HepG2 (cell line): ENCODE data around the gene SLC36A3. TPM values are rescaled to one million over a fixed set of nuclear protein-coding genes. Genes with fewer than 3 reads are reported as not detected.

Source experiments
- ATAC-seq: fragments of 200-7000 bp; cut with Tn5 transposase; 3 replicates; pipeline ENCODE4 v1.9.1; 2020; ENCODE audit warnings: mild to moderate bottlenecking, moderate library complexity
- BruUV-seq: library from RNA; stranded (reverse); fragments of 400-500 nt; replicated peaks from 2 replicates; lab custom pipeline; 2021; lab: Mats Ljungman, UMichigan
- CTCF ChIA-PET: fragments of 300-600 bp; formaldehyde crosslinking; extraction: SDS; loops from one replicate; lab custom pipeline; 2021; ENCODE audit warnings: low total read pairs, inconsistent platforms, low intra/inter-chr PET ratio; lab: Yijun Ruan, JAX
- POLR2A ChIA-PET: fragments of 350-600 bp; sonication (Branson Sonifier 250); formaldehyde crosslinking; loops from one replicate; lab custom pipeline; 2020; ENCODE audit warnings: antibody characterized with exemption, inconsistent platforms; lab: Yijun Ruan, JAX
- DNase-seq: peaks from one replicate; pipeline ENCODE4 v3.0.0-alpha.2; 2015; ENCODE audit warnings: low spot score
- FAIRE-seq: peaks from 3 replicates; lab custom pipeline; 2011; peaks lifted over from hg19 to GRCh38; lab: Jason Lieb, UNC
- H2AFZ ChIP-seq: one replicate; pipeline ENCODE4 v1.6.1; 2011; ENCODE audit warnings: low read length, inconsistent platforms
- H3K27ac ChIP-seq: fragments of 300-600 bp; 3 replicates; pipeline ENCODE4 v1.8.0; 2011; ENCODE audit warnings: mixed run types, mild to moderate bottlenecking, mixed read lengths, low read length, inconsistent platforms; ENCODE audit not compliant: insufficient read depth; ENCODE audit errors: extremely low read length
- H3K27me3 ChIP-seq, 2 experiments: fragments of 200-600 bp in 1 of 2; 2 replicates in 1 of 2; 3 replicates in 1 of 2; pipeline versions ENCODE4 v1.6.0 to v1.8.0; 2011; ENCODE audit warnings: low read length in 2 of 2, mild to moderate bottlenecking in 2 of 2, moderate library complexity in 2 of 2, inconsistent platforms in 1 of 2; ENCODE audit not compliant: insufficient read depth in 2 of 2, control insufficient read depth in 1 of 2
- H3K36me3 ChIP-seq, 2 experiments: fragments of 200-600 bp in 1 of 2; replicated peaks in 1 of 2; 2 replicates in 1 of 2; 3 replicates in 1 of 2; pipeline versions ENCODE4 v1.5.1 to v1.8.0; 2011; ENCODE audit warnings: low read length in 2 of 2, inconsistent platforms in 1 of 2; ENCODE audit not compliant: insufficient read depth in 2 of 2, control insufficient read depth in 1 of 2
- H3K4me1 ChIP-seq: 2 replicates; pipeline ENCODE4 v1.5.1; 2012; ENCODE audit warnings: low read length, inconsistent platforms; ENCODE audit not compliant: insufficient read depth
- H3K4me2 ChIP-seq: 2 replicates; pipeline ENCODE4 v1.6.0; 2011; ENCODE audit warnings: low read depth, low read length, inconsistent platforms
- H3K4me3 ChIP-seq, 3 experiments: fragments of 200-600 bp in 1 of 3; sonication (generic), shearing (Covaris generic) in 1 of 3; replicated peaks in 1 of 3; 2 replicates each; pipeline ENCODE4 v1.5.1; 2011 to 2016; ENCODE audit warnings: low read length in 3 of 3, inconsistent platforms in 2 of 3, low read depth in 2 of 3, mild to moderate bottlenecking in 2 of 3, control low read depth in 1 of 3, mixed read lengths in 1 of 3; ENCODE audit not compliant: insufficient read depth in 1 of 3
- H3K79me2 ChIP-seq: one replicate; pipeline ENCODE4 v1.6.1; 2011; ENCODE audit warnings: low read length, inconsistent platforms; ENCODE audit not compliant: insufficient read depth
- H3K9ac ChIP-seq: 2 replicates; pipeline ENCODE4 v1.6.0; 2011; ENCODE audit warnings: mild to moderate bottlenecking, low read depth, low read length, inconsistent platforms; ENCODE audit not compliant: insufficient read depth
- H3K9me3 ChIP-seq: 2 replicates; pipeline ENCODE4 v1.5.1; 2012; ENCODE audit warnings: mild to moderate bottlenecking, low read length
- H4K20me1 ChIP-seq: 2 replicates; pipeline ENCODE4 v1.6.0; 2011; ENCODE audit warnings: inconsistent platforms, mild to moderate bottlenecking, low read length, moderate library complexity; ENCODE audit not compliant: insufficient read depth
- BCL6 ChIP-seq: IDR thresholded peaks from 2 replicates; pipeline ENCODE4 v1.6.1; 2016; ENCODE audit warnings: missing genetic modification reagents, missing compliant biosample characterization
- CHD2 ChIP-seq: IDR thresholded peaks from 2 replicates; pipeline ENCODE4 v1.6.1; 2011; ENCODE audit warnings: low read depth, low read length, improper control_type of control experiment
- DDIT3 ChIP-seq: sonication (generic); formaldehyde crosslinking; IDR thresholded peaks from 2 replicates; pipeline ENCODE4 v1.4.0; 2020; ENCODE audit warnings: mild to moderate bottlenecking, missing genetic modification reagents
- ELK4 ChIP-seq: sonication (generic); formaldehyde crosslinking; IDR thresholded peaks from 2 replicates; pipeline ENCODE4 v1.9.0; 2021; ENCODE audit warnings: missing genetic modification reagents, borderline replicate concordance
- HNF4G ChIP-seq, 2 experiments: sonication (generic) in 1 of 2; formaldehyde crosslinking in 1 of 2; IDR thresholded peaks; 2 replicates each; pipeline versions ENCODE4 v1.4.0 to v1.6.1; 2011 to 2020; ENCODE audit warnings: borderline replicate concordance in 2 of 2, low read depth in 2 of 2, mild to moderate bottlenecking in 2 of 2, low read length in 1 of 2, missing genetic modification reagents in 1 of 2, moderate library complexity in 1 of 2
- HOMEZ ChIP-seq: IDR thresholded peaks from 2 replicates; pipeline ENCODE4 v1.6.1; 2016; ENCODE audit warnings: low read depth
- PHF5A ChIP-seq: IDR thresholded peaks from one replicate; pipeline ENCODE4 v1.6.1; 2018; ENCODE audit warnings: low read depth, missing genetic modification reagents; ENCODE audit not compliant: unreplicated experiment
- PHF8 ChIP-seq: sonication (generic); formaldehyde crosslinking; IDR thresholded peaks from 2 replicates; pipeline ENCODE4 v1.5.0; 2020; ENCODE audit warnings: missing genetic modification reagents
- RNF219 ChIP-seq: sonication (generic); formaldehyde crosslinking; IDR thresholded peaks from 2 replicates; pipeline ENCODE4 v1.5.0; 2020; ENCODE audit warnings: mild to moderate bottlenecking, missing genetic modification reagents
- SOX6 ChIP-seq, 2 experiments: fragments of 450-650 bp in 1 of 2; sonication (generic) in 1 of 2; formaldehyde crosslinking in 1 of 2; IDR thresholded peaks; 2 replicates each; pipeline versions ENCODE4 v1.4.0 to v1.6.1; 2017 to 2020; ENCODE audit warnings: antibody characterized with exemption in 1 of 2, mild to moderate bottlenecking in 1 of 2, missing genetic modification reagents in 1 of 2
- TBL1XR1 ChIP-seq: fragments of 150-350 bp; IDR thresholded peaks from 2 replicates; pipeline ENCODE4 v1.6.1; 2014; ENCODE audit warnings: borderline replicate concordance, low read length; ENCODE audit not compliant: partially characterized antibody
- ZNF574 ChIP-seq: sonication (generic); formaldehyde crosslinking; IDR thresholded peaks from 2 replicates; pipeline ENCODE4 v1.4.0; 2020; ENCODE audit warnings: missing genetic modification reagents
- ZZZ3 ChIP-seq: sonication (generic); formaldehyde crosslinking; IDR thresholded peaks from 2 replicates; pipeline ENCODE4 v1.4.0; 2020; ENCODE audit warnings: missing genetic modification reagents, mild to moderate bottlenecking, borderline replicate concordance
- WGBS: methylation state at CpG from one replicate; pipeline ENCODE4 v1.1.6; 2017; ENCODE audit warnings: low lambda C conversion rate; 5-methylcytosine and 5-hydroxymethylcytosine counted together
- in situ Hi-C: cut with HindIII; loops from 2 replicates; pipeline ENCODE4 v1.10.0; 2017; ENCODE audit warnings: low pct_unique_long_range_greater_than_20kb; ENCODE audit not compliant: extremely low pct_ligation_motif_present
- intact Hi-C: fragments of 100-400 bp; cut with micrococcal nuclease; formaldehyde crosslinking; loops from one replicate; pipeline ENCODE4 v1.10.0; 2022; ENCODE audit not compliant: unreplicated experiment
- polyA plus RNA-seq, 8 experiments: library from polyadenylated mRNA; depleted of rRNA in 3 of 8; stranded (reverse) in 7 of 8; unstranded in 1 of 8; fragments of >200 nt; fragmentation: Illumina TruSeq in 4 of 8; extraction: Trizol in 4 of 8; gene quantifications; 2 replicates each; pipeline versions ENCODE4 v1.2.1 to v1.2.3, GENCODE V29; 2011 to 2016; ENCODE audit warnings: low read depth in 4 of 8, missing spikeins in 1 of 8, mixed read lengths in 1 of 8; ENCODE audit not compliant: insufficient read depth in 1 of 8
- total RNA-seq, 5 experiments: library from RNA; depleted of rRNA; stranded (reverse); fragments of >200 nt; fragmentation: Illumina TruSeq; extraction: Trizol; gene quantifications; 2 replicates each; pipeline ENCODE4 v1.2.3, GENCODE V29; 2016; ENCODE audit warnings: low read depth in 1 of 5

SLC36A3 gene
- total and polyA plus RNA-seq, 2 of the 13 experiments (the other 11 are each of a cell fraction or from before 2014, with no cell fraction given) = not detected

- TF ChIP-seq ZZZ3 (CRISPR knock-in tag) (no peak), HNF4G (IDR thresholded peaks at IDR 0.05; ENCODE audit: borderline replicate concordance, low read depth, low read length) (no peak), HNF4G (CRISPR knock-in tag; IDR thresholded peaks at IDR 0.05; ENCODE audit: borderline replicate concordance, low read depth) (no peak), ELK4 (no peak), CHD2 (no peak), SOX6 (IDR thresholded peaks at IDR 0.05) (no peak), SOX6 (CRISPR knock-in tag; IDR thresholded peaks at IDR 0.05) (no peak), BCL6 (CRISPR knock-in tag) (no peak), PHF8 (CRISPR knock-in tag) (no peak)
- TF ChIP-seq, all 625 proteins: peak for 0
Measured at GRCh38 chr5:151259931-151260330, 43.6 kb downstream of the SLC36A3 start (continued).

GRCh38 chr5:151258816-151259215 is 44.8 kb downstream of the SLC36A3 start:
- ATAC-seq = no peak; the same call in 2 of the 3 replicates
- Histone ChIP-seq H3K9me3 (no peaks in the 10 kb centered on the region), H3K36me3 (peaks cover 0 to 3% of the 10 kb centered on the region in 2 experiments; a peak in 3 of 5 replicates), H2AFZ (no peak overlapping the region), H3K27ac (no peak overlapping the region), H3K79me2 (peaks cover 13% of the 10 kb centered on the region), H3K4me3 (no peak overlapping the region), H3K9ac (no peak overlapping the region), H3K4me1 (peaks cover 21% of the 10 kb centered on the region), H4K20me1 (no peaks in the 10 kb centered on the region), H3K27me3 (no peaks in the 10 kb centered on the region), H3K4me2 (no peak overlapping the region)
- WGBS = 61% methylated on average over 1 of the region's 1 CpG
- ChIA-PET POLR2A (no interaction called here), CTCF (no interaction called here)
- intact Hi-C loops (no loop called here), in situ Hi-C loops (no loop called here)
- no peak for FAIRE-seq
- BruUV-seq = no TSS peak
- no peak for DNase-seq
- TF ChIP-seq TBL1XR1 (no peak), DDIT3 (CRISPR knock-in tag) (no peak), PHF5A (CRISPR knock-in tag) (no peak), HOMEZ (no peak), RNF219 (no peak), ZNF574 (no peak)
